GM19397 (cell line): Measurements from ENCODE around the gene HAUS5.
"Not testable (repeated sequence)": the region's sequence is repeated elsewhere in the genome, so short reads cannot be mapped to it uniquely, and the experiment has no call there.

Source experiments
- ATAC-seq: cut with Tn5 transposase; IDR thresholded peaks from one replicate; pipeline ENCODE4 v1.9.1; 2021; ENCODE audit warnings: mild to moderate bottlenecking, moderate library complexity; ENCODE audit not compliant: unreplicated experiment

HAUS5 gene

DNA sequence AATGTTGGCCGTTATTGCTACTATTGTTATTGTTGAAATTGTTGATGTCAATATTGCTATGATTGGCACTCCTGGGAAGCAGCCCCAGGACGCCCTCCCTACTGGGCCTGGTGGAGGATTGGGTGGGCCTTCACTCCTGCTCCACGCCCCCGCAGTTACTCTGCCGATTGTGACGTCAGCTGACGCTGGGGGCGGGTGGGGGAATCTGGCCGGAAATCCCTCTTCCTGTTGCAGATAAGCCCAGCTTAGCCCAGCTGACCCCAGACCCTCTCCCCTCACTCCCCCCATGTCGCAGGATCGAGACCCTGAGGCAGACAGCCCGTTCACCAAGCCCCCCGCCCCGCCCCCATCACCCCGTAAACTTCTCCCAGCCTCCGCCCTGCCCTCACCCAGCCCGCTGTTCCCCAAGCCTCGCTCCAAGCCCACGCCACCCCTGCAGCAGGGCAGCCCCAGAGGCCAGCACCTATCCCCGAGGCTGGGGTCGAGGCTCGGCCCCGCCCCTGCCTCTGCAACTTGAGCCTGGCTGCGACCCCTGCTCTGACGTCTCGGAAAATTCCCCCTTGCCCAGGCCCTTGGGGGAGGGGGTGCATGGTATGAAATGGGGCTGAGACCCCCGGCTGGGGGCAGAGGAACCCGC lies 29.1 kb downstream of the HAUS5 start, which contains the start of gene ETV2:
Gene ETV2, plus strand, starts transcription at position 231 of the 637 bp plus-strand sequence. CDS start 716 bp downstream, outside the sequence.
- ATAC-seq: no peak

DNA sequence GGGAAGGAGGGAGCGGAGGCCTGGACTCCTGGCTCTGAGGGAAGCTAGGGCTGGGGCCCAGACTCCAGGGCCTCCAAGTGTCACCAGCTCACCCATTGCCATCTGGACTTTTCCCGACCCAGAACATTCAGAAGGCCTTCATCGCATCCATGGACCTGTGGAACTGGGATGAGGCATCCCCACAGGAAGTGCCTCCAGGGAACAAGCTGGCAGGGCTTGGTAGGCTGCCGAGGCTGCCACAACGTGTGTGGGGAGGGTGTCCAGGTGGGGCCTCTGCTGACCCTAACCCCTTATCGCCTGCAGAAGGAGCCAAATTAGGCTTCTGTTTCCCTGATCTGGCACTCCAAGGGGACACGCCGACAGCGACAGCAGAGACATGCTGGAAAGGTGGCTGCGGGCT lies 29.8 kb downstream of the HAUS5 start:
- no peak for ATAC-seq

DNA sequence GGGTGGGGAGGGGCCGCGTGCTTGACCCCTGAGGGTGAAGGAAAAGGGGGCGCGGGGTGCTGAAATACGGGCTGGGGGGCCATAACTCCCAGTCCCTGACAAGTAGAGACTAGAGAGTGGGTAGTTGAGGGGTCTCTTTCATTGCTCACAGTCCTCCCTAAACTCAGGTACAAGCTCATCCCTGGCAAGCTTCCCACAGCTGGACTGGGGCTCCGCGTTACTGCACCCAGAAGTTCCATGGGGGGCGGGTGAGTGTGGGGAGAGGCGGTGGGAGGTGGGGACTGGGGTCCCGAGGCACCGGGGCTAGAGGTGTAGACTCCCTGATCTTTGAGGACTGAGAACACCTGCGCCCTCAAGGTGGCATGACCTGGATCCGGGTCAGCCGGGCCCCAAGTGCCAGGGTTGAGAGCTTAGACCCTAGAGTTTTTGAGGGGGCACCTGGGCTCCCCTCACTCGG lies 30.3 kb downstream of the HAUS5 start:
- ATAC-seq: no peak

DNA sequence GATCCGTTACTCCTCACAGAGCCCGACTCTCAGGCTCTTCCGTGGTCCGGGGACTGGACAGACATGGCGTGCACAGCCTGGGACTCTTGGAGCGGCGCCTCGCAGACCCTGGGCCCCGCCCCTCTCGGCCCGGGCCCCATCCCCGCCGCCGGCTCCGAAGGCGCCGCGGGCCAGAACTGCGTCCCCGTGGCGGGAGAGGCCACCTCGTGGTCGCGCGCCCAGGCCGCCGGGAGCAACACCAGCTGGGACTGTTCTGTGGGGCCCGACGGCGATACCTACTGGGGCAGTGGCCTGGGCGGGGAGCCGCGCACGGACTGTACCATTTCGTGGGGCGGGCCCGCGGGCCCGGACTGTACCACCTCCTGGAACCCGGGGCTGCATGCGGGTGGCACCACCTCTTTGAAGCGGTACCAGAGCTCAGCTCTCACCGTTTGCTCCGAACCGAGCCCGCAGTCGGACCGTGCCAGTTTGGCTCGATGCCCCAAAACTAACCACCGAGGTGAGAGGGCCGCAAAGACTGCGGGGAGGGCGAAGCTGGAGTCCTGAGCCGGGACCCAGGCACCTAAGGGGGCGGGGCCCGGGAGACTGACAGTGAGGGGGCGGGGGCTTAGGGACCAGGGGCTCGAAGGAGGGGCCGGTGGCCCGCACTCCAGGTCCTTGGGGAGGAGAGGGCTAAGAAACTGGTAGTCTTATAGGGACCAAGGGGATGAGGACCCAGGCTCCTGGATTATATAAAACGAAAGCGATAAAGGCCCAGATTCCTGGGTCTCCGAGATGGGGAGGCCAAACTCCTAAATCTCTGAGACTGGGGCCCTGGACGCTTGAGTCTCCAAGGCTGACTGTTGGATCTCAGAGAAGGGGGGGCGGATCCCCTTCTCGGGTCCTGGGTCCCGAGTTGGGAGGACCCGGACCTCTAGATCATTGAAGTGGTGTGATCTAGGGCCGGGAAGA lies 31.0 kb downstream of the HAUS5 start:
- peak; percentile 49 for ATAC-seq

DNA sequence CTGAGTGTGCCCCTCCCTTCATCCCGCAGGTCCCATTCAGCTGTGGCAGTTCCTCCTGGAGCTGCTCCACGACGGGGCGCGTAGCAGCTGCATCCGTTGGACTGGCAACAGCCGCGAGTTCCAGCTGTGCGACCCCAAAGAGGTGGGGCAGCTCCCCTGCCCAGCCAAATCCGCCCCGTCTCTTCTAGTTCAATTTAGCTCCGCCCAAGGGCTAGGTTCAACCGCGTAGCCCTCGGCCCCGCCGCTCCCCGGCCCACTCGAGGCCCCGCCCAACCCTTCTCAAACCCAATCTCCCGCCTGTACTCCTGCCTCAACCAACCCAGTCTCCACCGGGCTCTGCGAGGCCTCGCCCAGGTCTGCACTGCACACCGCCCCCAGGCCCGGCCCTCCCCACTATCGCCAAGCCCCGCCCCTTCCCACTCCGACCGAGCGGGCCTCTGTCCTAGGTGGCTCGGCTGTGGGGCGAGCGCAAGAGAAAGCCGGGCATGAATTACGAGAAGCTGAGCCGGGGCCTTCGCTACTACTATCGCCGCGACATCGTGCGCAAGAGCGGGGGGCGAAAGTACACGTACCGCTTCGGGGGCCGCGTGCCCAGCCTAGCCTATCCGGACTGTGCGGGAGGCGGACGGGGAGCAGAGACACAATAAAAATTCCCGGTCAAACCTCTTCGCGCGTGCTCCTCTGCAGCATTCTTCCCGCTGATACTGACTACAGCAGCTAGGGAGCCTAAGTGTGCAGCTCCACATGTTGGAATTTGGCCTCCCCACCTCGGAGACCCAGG lies 31.9 kb downstream of the HAUS5 start:
- ATAC-seq: peak; percentile 57

DNA sequence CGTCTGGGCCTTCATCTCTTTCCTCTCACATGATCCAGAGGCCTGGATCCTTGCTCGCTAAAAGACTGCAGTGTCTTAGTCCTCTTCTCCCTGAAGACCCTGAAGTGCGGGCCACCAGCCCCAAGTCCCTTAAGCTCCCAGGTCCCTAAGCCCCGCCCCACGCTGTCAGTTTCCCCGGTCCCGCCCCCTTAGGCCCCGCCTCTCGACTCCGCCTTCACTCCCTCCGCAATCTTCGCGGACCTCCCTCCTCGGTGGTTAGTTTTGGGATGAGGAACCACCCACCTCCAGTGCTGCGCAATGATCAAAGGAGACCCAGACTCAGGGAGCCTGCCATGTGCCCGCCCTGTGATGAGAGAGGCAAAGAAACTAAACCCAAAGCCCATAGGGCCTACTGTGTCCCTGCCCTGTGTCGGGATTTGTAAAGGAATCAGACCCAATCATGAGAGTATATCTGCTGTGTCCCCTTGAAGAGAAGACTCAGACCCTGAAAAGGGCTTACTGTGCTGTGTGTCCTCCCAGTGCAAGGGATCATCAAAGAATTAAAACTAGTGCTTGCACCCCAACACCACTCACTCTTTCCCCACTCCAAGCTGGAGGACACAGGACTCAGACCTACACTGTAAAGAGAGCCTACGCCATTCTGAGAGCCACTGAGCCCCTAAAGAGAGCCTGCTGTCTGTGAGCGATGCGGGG lies 32.6 kb downstream of the HAUS5 start:
- no peak for ATAC-seq

DNA sequence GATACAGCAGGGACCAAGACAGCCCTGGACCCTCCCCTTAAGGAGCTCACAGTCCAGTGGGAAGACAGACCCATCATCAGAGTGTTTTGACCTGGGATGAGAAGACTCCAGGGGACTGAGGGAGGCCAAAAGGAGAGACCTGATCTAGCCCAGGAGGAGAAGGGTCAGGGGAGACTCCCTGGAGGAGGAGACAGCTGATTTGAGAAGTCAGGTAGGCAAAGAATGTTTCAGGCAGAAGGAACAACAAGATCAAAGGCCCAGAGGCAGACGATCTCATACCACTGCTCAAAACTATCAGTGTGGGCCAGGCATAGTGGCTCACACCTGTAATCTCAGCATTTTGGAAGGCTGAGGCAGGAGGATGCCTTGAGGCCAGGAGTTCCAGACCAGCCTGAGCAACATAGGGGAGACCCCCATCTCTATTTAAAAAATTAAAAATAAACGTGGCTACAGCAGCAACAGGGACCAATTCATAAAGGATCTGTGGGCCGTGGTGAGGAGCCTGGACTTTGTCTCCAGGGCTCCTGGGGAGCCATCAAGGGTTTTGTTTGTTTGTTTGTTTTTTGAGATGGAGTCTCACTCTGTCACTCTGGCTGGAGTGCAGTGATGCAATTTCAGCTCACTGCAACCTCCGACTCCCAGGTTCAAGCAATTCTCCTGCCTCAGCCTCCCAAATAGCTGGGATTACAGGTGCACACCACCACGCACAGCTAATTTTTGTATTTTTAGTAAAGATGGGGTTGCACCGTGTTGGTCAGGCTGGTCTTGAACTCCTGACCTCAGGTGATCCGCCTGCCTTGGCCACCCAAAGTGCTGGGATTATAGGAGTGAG lies 33.4 kb downstream of the HAUS5 start:
- no peak for ATAC-seq

DNA sequence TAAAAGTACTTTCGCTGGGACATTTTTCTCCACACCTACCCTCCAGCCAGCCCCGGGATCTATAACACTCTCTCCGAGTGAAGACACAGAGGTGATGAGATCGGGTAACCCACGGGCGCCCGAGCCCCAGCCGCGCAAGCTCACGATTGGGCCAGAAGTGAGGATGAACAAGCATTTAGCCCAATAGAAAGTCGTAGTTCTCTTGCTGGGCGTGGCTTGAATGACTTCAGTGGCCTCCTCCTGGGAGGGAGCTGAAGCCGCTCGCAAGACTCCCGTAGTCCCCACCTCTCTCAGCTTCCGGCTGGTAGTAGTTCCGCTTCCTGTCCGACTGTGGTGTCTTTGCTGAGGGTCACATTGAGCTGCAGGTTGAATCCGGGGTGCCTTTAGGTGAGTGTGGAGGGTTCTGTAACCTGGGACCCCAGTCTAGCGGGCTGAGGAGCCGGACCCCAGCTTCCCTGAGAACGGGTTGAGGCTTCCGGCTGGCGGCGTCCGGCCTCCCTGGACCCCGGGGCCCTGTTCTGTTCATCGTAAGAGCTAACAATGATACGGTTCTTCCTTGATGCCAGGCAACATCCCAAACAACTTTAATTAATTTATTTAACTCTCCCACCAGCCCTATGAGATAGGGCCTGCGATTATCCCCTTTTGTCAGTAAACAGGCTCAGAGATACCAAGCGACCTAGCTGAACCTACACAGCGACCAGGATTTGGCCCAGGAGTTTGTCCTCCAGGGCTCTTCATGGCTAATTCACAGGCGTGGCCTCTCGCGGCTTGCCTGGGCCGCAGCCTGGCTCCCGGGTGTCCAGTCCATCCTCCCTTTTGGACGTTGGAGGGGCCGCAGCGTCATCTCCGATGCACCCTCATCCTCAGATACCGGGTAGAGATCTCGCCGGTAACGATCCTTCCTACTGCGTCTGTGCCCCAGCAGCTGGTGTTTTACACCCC lies 35.8 kb downstream of the HAUS5 start, which contains the start of gene COX6B1:
Gene COX6B1, plus strand, starts transcription at position 307 of the 945 bp plus-strand sequence. CDS start 2,921 bp downstream, outside the sequence.
- ATAC-seq: peak; percentile 58

DNA sequence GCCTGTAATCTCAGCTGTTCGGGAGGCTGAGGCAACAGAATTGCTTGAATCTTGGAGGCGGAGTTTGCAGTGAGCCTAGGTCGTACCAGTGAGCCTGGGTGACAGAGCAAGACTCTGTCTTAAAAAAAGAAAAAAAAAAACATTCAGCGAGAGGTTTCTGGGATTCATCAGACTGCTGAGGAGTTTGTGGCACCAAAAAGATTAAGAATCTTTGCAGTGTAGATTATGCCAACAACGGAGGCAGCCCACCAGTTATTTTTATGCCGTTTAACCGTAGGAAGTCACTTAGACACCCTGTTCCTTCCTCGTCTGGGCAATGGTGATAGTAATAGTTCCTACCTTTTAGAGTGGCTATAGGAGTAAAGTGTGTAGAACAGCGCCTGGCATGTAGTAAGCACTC lies 38.0 kb downstream of the HAUS5 start:
- ATAC-seq: no peak

DNA sequence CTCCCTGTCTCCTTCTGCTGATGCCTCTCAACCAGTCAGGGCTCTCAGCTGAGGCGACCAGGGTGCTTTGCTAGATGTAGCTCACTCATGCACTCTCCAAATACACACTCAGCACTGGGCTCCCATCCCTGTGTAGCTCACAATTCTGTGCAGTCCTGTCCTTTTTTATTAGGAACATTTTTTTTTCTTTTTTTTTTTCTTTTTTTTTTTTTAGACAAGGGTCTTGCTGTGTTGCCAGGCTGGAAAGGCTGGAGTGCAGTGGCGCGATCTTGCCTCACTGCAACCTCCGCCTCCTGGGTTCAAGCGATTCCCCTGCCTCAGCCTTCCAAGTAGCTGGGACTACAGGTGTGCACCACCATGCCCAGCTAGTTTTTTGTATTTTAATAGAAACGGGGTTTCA lies 42.3 kb downstream of the HAUS5 start:
- ATAC-seq: not testable (repeated sequence)

DNA sequence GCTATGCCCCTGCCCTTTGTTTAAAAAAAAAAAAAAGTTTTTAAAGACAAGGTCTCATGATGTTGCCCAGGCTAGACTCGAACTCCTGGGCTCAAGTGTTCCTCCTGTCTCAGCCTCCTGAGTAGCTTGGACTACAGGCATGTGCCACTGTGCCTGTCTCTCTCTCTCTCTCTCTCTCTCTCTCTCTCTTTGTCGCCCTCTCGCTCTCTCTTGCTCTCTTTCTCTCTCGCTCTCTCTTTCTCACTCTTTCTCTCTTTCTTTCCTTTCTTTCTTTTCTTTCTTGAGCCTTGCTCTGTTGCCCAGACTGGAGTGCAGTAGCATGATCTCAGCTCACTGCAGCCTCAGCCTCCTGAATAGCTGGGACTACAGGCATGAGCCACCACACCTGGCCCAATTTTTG lies 43.1 kb downstream of the HAUS5 start:
- ATAC-seq: no peak

DNA sequence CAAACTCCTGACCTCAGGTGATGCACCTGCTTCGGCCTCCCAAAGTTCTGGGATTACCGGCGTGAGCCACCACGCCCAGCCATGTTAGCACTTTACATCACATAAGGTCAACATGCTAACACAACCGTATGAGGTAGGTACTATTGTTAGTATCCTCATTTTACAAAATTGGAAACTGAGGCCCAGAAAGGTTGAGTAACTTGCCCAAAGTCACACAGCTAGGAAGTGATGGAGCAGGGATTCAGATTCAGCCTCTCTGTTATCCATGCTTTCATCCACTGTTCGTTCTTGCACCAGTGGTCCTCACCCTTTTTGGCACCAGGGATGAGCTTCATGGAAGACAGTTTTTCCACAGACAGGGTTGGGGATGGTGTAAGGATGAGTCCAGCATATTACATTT lies 44.2 kb downstream of the HAUS5 start:
- no peak for ATAC-seq

DNA sequence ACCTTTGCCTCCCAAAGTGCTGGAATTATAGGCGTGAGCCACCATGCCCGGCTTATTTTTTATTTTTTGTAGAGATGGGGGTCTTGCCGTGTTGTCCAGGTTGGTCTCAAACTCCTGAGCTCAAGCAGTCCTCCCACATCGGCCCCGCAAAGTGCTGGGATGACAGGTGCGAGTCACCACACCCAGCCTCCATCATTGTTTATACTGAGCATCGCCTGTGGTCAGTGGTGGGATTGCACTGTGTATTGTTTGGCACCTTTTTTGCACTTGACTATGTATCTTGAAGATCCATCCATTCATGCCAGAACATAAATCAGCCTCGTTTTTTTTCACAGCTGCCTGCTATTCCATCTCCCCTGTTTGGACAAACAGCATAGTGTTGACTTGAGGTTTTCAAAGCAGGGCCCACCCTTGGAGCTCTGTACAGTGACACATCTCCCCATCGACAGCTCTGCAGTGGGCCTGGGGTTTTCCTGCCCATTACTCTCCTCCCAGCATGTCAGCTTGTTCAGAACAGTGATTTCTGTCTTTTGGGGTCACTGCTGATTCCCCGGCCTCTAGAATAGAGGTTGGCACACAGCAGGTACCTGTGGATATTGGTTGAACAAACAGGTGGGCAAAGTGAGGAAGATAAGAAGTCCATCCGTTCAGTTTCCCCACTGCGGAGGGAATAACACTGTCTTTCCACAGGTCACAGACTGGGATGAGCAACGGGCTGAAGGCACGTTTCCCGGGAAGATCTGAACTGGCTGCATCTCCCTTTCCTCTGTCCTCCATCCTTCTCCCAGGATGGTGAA lies 45.6 kb downstream of the HAUS5 start:
- no peak for ATAC-seq

DNA sequence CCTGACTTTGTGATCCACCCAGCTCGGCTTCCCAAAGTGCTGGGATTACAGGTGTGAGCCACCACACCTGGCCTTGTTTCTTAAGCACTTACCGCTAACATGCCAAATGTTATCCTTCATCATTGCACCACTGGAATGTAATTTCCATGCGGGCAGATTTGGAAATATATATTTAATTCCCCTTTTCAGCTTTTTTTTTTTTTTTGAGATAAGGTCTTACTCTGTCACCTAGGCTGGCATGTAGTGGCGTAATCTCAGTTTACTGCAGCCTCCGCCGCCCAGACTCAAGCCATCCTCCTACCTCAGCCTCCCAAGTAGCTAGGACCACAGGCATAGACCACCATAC lies 49.4 kb downstream of the HAUS5 start:
- ATAC-seq: no peak

DNA sequence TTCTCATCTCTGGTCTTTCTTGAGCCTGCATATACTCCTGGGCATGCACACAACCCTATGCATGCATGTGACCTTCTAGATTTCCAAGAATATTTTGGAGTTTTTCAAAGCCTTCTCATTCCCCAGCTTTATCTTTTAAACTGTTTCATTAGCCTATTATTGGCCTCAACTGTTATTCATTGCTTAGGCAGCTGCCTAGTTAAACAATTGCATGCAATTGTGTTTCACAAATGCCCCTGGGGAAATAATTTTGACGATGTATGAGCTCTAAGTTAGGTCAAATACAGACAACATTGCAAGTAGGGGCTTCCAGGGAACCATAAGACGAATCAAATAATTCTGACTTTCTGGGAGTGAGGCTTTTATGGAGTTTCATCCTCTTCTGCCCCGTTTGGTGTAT lies 51.4 kb downstream of the HAUS5 start:
- no peak for ATAC-seq

DNA sequence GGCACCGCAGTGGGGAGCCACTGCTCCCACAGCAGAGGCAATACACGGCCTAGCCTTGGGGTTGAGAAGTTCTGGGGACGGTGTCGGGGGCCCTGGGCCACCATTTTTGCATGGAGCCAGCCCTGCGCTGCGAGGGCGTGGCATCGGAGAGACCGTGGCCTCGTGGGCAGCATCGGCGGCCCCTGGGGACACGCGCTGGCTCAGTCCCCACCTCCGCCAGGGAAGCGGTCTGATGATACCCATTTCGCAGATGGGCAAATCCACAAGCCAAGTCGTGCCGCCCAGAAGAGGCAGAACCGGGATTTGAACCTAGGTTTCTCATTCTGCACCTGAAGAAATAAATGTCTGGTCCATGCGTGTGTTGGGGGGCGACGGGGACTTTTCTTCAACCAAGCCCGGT lies 52.6 kb downstream of the HAUS5 start:
- ATAC-seq: no peak

DNA sequence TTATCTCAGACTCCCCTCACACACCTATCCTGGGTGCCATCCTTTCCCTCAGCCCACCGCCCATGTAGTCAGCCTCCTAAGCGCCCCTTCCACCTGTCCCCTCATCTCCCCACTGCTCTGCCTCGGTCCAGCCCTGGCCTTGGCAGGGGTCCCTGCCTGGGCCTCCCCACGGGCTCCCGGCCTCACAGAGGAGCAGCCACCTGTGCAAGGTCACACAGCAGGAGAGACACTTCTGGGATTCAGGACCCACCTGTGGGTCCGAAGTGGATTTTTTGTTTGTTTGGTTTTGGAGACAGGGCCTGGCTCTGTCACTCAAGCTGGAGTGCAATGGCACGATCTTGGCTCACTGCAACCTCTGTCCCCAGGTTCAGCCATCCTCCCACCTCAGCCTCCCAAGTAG lies 53.1 kb downstream of the HAUS5 start:
- no peak for ATAC-seq
